ENCODE measurements around the gene FIGN. TPM values are rescaled to one million over a fixed set of nuclear protein-coding genes. Genes with fewer than 3 reads are reported as not detected.

Gene FIGN
- total and polyA plus RNA-seq, 2 donors (not counting 3 experiments of a cell fraction or from before 2014, with no cell fraction given), result 1.8 to 8.1 TPM

GRCh38 chr2:163756588-163756987 lies 20.8 kb upstream of the FIGN start:
- dilution Hi-C loops (cut with MboI; ENCODE audit: extremely low pct_ligation_motif_present, low sequenced_read_pairs) (no loop called here), intact Hi-C loops (cut with micrococcal nuclease) (no loop called here)
- Histone ChIP-seq H3K27ac (ENCODE audit: insufficient read depth, low read depth, low read length) (no peak overlapping the region), H4K20me1 (replicated peaks; ENCODE audit: control insufficient read depth, extremely low read depth, insufficient read depth, low read length) (no peaks in the 10 kb centered on the region), H3K36me3 (ENCODE audit: control insufficient read depth in 2 of 2, extremely low read depth in 1 of 2, insufficient read depth in 2 of 2, low read length in 2 of 2) (no peaks in the 10 kb centered on the region), H2AFZ (ENCODE audit: low read depth, low read length) (no peak overlapping the region), H3K9me3 (replicated peaks; ENCODE audit: control insufficient read depth, insufficient read depth, low read length) (no peaks in the 10 kb centered on the region), H3K9me1 (replicated peaks; ENCODE audit: control insufficient read depth, extremely low read depth, insufficient read depth, low read length) (no peaks in the 10 kb centered on the region), H3K4me1 (ENCODE audit: control insufficient read depth, extremely low read depth, insufficient read depth, low read length) (no peaks in the 10 kb centered on the region), H3K4me3 (replicated peaks in 1 of 3; ENCODE audit: insufficient read depth in 1 of 3, low read depth in 1 of 3, low read length in 3 of 3) (no peak overlapping the region), H3K9ac (replicated peaks; ENCODE audit: extremely low read depth, insufficient read depth, low read length) (no peak overlapping the region), H3K27me3 (ENCODE audit: control insufficient read depth in 2 of 2, insufficient read depth in 2 of 2, low read length in 2 of 2) (peaks cover 0 to 1% of the 10 kb centered on the region in 2 experiments), H3K79me2 (ENCODE audit: control insufficient read depth, insufficient read depth, low read length) (no peaks in the 10 kb centered on the region), H3K4me2 (ENCODE audit: insufficient read depth, low read length) (no peak overlapping the region)
- POLR2A ChIA-PET, result no interaction called here
- no peak for DNase-seq (ENCODE audit: low read depth, low spot score)
- no TSS peak for BruUV-seq (replicated peaks)
- CTCF ChIA-PET, result interaction anchor here (0.6 to 0.7 kb wide), 2 partner anchors 255 to 305 kb away, joined by 3 read pairs; no protein-coding TSS in a partner anchor
- no peak for FAIRE-seq
- TF ChIP-seq CTCF (IDR thresholded peaks at IDR 0.05; ENCODE audit: extremely low read depth in 1 of 2, insufficient read depth in 1 of 2, low read depth in 1 of 2, low read length in 2 of 2) (no peak), MAX (IDR thresholded peaks at IDR 0.05; ENCODE audit: insufficient read depth, insufficient read length) (no peak), POLR2A (IDR thresholded peaks at IDR 0.05; ENCODE audit: low read depth, low read length) (no peak)

- DNase-seq (ENCODE audit: low read depth, low spot score), result no peak
- dilution Hi-C loops (cut with MboI; ENCODE audit: extremely low pct_ligation_motif_present, low sequenced_read_pairs) (no loop called here), intact Hi-C loops (cut with micrococcal nuclease) (no loop called here)
- Histone ChIP-seq H3K27me3 (ENCODE audit: control insufficient read depth in 2 of 2, insufficient read depth in 2 of 2, low read length in 2 of 2) (peaks cover 0 to 1% of the 10 kb centered on the region in 2 experiments), H2AFZ (ENCODE audit: low read depth, low read length) (no peak overlapping the region), H3K27ac (ENCODE audit: insufficient read depth, low read depth, low read length) (no peak overlapping the region), H3K4me2 (ENCODE audit: insufficient read depth, low read length) (no peak overlapping the region), H3K4me1 (ENCODE audit: control insufficient read depth, extremely low read depth, insufficient read depth, low read length) (no peaks in the 10 kb centered on the region), H3K4me3 (replicated peaks in 1 of 3; ENCODE audit: insufficient read depth in 1 of 3, low read depth in 1 of 3, low read length in 3 of 3) (no peak overlapping the region), H3K9me3 (replicated peaks; ENCODE audit: control insufficient read depth, insufficient read depth, low read length) (no peaks in the 10 kb centered on the region), H3K9me1 (replicated peaks; ENCODE audit: control insufficient read depth, extremely low read depth, insufficient read depth, low read length) (no peaks in the 10 kb centered on the region), H3K79me2 (ENCODE audit: control insufficient read depth, insufficient read depth, low read length) (no peaks in the 10 kb centered on the region), H4K20me1 (replicated peaks; ENCODE audit: control insufficient read depth, extremely low read depth, insufficient read depth, low read length) (no peaks in the 10 kb centered on the region), H3K9ac (replicated peaks; ENCODE audit: extremely low read depth, insufficient read depth, low read length) (no peak overlapping the region), H3K36me3 (ENCODE audit: control insufficient read depth in 2 of 2, extremely low read depth in 1 of 2, insufficient read depth in 2 of 2, low read length in 2 of 2) (no peaks in the 10 kb centered on the region)
- POLR2A ChIA-PET, result no interaction called here
- CTCF ChIA-PET, result no interaction called here
- FAIRE-seq, result no peak
- TF ChIP-seq GATA2 (IDR thresholded peaks at IDR 0.05; ENCODE audit: insufficient read depth, insufficient read length, low read depth, low read length) (no peak), FOS (IDR thresholded peaks at IDR 0.05; ENCODE audit: borderline replicate concordance, insufficient read depth, low read length) (no peak), POLR2AphosphoS5 (IDR thresholded peaks at IDR 0.05; ENCODE audit: insufficient read depth, low read depth, low read length) (no peak), MAX (IDR thresholded peaks at IDR 0.05; ENCODE audit: insufficient read depth, insufficient read length) (no peak), POLR2A (IDR thresholded peaks at IDR 0.05; ENCODE audit: low read depth, low read length) (no peak)
- no TSS peak for BruUV-seq (replicated peaks)
Observed at GRCh38 chr2:163755366-163755765, 19.6 kb upstream of the FIGN start.
